Liver (tissue), 9 donors: Measurements from ENCODE around the gene RELB. TPM values are rescaled to one million over a fixed set of nuclear protein-coding genes. Genes with fewer than 3 reads are reported as not detected.

Experiments used
- DNase-seq: peaks from one replicate; pipeline ENCODE4 v3.0.0-alpha.2; 2017; ENCODE audit warnings: low spot score
- H3K27ac ChIP-seq, 2 donors: one replicate each; pipeline ENCODE4 v1.7.0; 2013; ENCODE audit warnings: inconsistent platforms in 2 of 2, low read length in 2 of 2, control low read depth in 1 of 2, low read depth in 1 of 2, mild to moderate bottlenecking in 1 of 2
- H3K27me3 ChIP-seq, 4 donors: one replicate each; pipeline versions ENCODE4 v1.6.1 to v1.7.0; 2013; ENCODE audit warnings: low read length in 3 of 4, inconsistent platforms in 1 of 4, mild to moderate bottlenecking in 1 of 4, moderate library complexity in 1 of 4; ENCODE audit not compliant: control insufficient read depth in 4 of 4, insufficient read depth in 4 of 4
- H3K36me3 ChIP-seq, 4 donors: one replicate each; pipeline versions ENCODE4 v1.6.1 to v1.7.0; 2013; ENCODE audit warnings: low read length in 3 of 4, mild to moderate bottlenecking in 3 of 4, low read depth in 1 of 4, moderate library complexity in 1 of 4; ENCODE audit not compliant: control insufficient read depth in 4 of 4, insufficient read depth in 3 of 4
- H3K4me1 ChIP-seq, 4 donors: one replicate each; pipeline versions ENCODE4 v1.6.1 to v1.7.0; 2013; ENCODE audit warnings: low read length in 3 of 4, mild to moderate bottlenecking in 3 of 4, moderate library complexity in 1 of 4; ENCODE audit not compliant: control insufficient read depth in 4 of 4, insufficient read depth in 4 of 4
- H3K4me3 ChIP-seq, 3 donors: one replicate each; pipeline versions ENCODE4 v1.6.1 to v1.7.0; 2013; ENCODE audit warnings: low read length in 3 of 3, control low read depth in 1 of 3, low read depth in 1 of 3, mild to moderate bottlenecking in 1 of 3
- H3K9ac ChIP-seq, 2 donors: one replicate each; pipeline ENCODE4 v1.7.0; 2013; ENCODE audit warnings: low read length in 2 of 2, mild to moderate bottlenecking in 2 of 2, moderate library complexity in 2 of 2, control low read depth in 1 of 2, low read depth in 1 of 2
- H3K9me3 ChIP-seq, 4 donors: one replicate each; pipeline versions ENCODE4 v1.6.1 to v1.7.0; 2013; ENCODE audit warnings: low read length in 3 of 4; ENCODE audit not compliant: control insufficient read depth in 4 of 4
- ATF3 ChIP-seq: IDR thresholded peaks from 2 replicates; pipeline ENCODE4 v1.6.1; 2016; ENCODE audit warnings: antibody characterized with exemption
- CTCF ChIP-seq: fragments of 150-350 bp; IDR thresholded peaks from 2 replicates; pipeline ENCODE4 v1.5.1; 2017; ENCODE audit warnings: improper control_type of control experiment, low read depth, low read length; ENCODE audit not compliant: missing input control
- EGR1 ChIP-seq, 2 donors: IDR thresholded peaks; 2 replicates each; pipeline ENCODE4 v1.6.1; 2016 to 2018; ENCODE audit warnings: antibody characterized with exemption in 2 of 2, low read depth in 2 of 2
- FOXA1 ChIP-seq: IDR thresholded peaks from 2 replicates; pipeline ENCODE4 v1.6.1; 2016; ENCODE audit warnings: antibody characterized with exemption
- FOXA2 ChIP-seq: IDR thresholded peaks from 2 replicates; pipeline ENCODE4 v1.6.1; 2016; ENCODE audit warnings: antibody characterized with exemption
- GABPA ChIP-seq, 2 donors: IDR thresholded peaks in 1 of 2; conservative IDR thresholded peaks in 1 of 2; 2 replicates each; pipeline ENCODE4 v1.6.1; 2016; ENCODE audit warnings: antibody characterized with exemption in 2 of 2, mild to moderate bottlenecking in 1 of 2, moderate library complexity in 1 of 2
- HNF4A ChIP-seq, 2 donors: conservative IDR thresholded peaks; 2 replicates each; pipeline ENCODE4 v1.6.1; 2016; ENCODE audit warnings: antibody characterized with exemption in 2 of 2, mild to moderate bottlenecking in 2 of 2
- HNF4G ChIP-seq: IDR thresholded peaks from 2 replicates; pipeline ENCODE4 v1.6.1; 2016; ENCODE audit warnings: antibody characterized with exemption
- JUND ChIP-seq, 2 donors: IDR thresholded peaks; 2 replicates each; pipeline ENCODE4 v1.6.1; 2016; ENCODE audit warnings: antibody characterized with exemption in 2 of 2
- MAX ChIP-seq: IDR thresholded peaks from 2 replicates; pipeline ENCODE4 v1.6.1; 2016; ENCODE audit warnings: antibody characterized with exemption
- NR2F2 ChIP-seq: IDR thresholded peaks from 2 replicates; pipeline ENCODE4 v1.6.1; 2016; ENCODE audit warnings: antibody characterized with exemption
- RAD21 ChIP-seq, 2 donors: IDR thresholded peaks; 2 replicates each; pipeline ENCODE4 v1.6.1; 2016; ENCODE audit warnings: antibody characterized with exemption in 2 of 2, mild to moderate bottlenecking in 2 of 2
- REST ChIP-seq: IDR thresholded peaks from 2 replicates; pipeline ENCODE4 v1.6.1; 2016; ENCODE audit warnings: antibody characterized with exemption, mild to moderate bottlenecking
- RXRA ChIP-seq, 2 donors: IDR thresholded peaks; 2 replicates each; pipeline ENCODE4 v1.6.1; 2017 to 2018; ENCODE audit warnings: antibody characterized with exemption in 2 of 2, mild to moderate bottlenecking in 1 of 2
- SP1 ChIP-seq: IDR thresholded peaks from 2 replicates; pipeline ENCODE4 v1.6.1; 2018; ENCODE audit warnings: antibody characterized with exemption, mild to moderate bottlenecking
- TAF1 ChIP-seq: conservative IDR thresholded peaks from 2 replicates; pipeline ENCODE4 v1.6.1; 2016; ENCODE audit warnings: antibody characterized with exemption, mild to moderate bottlenecking
- YY1 ChIP-seq: IDR thresholded peaks from 2 replicates; pipeline ENCODE4 v1.6.1; 2016; ENCODE audit warnings: antibody characterized with exemption, mild to moderate bottlenecking
- ZBTB33 ChIP-seq: IDR thresholded peaks from 2 replicates; pipeline ENCODE4 v1.6.1; 2016; ENCODE audit warnings: antibody characterized with exemption
- WGBS: extraction: QIAGEN DNeasy Blood & Tissue Kit; methylation state at CpG from one replicate; pipeline ENCODE4 v1.1.7; 2013; 5-methylcytosine and 5-hydroxymethylcytosine counted together
- polyA plus RNA-seq, 2 donors: library from polyadenylated mRNA; stranded (reverse) in 1 of 2; unstranded in 1 of 2; fragments of 200-250 nt in 1 of 2; fragments of >200 nt in 1 of 2; fragmentation: Nextera tagmentation in 1 of 2; extraction: Ambion mirVana in 1 of 2; gene quantifications; one replicate each; pipeline versions ENCODE4 v1.2.1 to v1.2.3, GENCODE V29; 2013 to 2015
- total RNA-seq, 2 donors: library from RNA; depleted of rRNA; stranded (reverse); fragments of >200 nt; gene quantifications; one replicate each; pipeline ENCODE4 v1.2.3, GENCODE V29; 2014
- donor health status: healthy.
- donor health status: healthy.
- donor health status: healthy.
- donor health status: healthy.
- donor health status: healthy.

RELB gene
- total and polyA plus RNA-seq, 4 donors = 1.4 to 4.9 (median 2.6) TPM

- no peak overlapping the region for H3K27ac ChIP-seq
- no peaks in the 10 kb centered on the region for H3K9me3 ChIP-seq
- H3K36me3 ChIP-seq = peaks cover 0 to 8% (median 6%) of the 10 kb centered on the region in 4 donors
- WGBS = 54% methylated on average over 10 of the region's 10 CpGs
- peaks cover 6 to 28% (median 19%) of the 10 kb centered on the region in 4 donors for H3K4me1 ChIP-seq
- peak overlapping the region; percentile 78 to 94 (median 87) for H3K4me3 ChIP-seq
- no peaks in the 10 kb centered on the region for H3K27me3 ChIP-seq
- H3K9ac ChIP-seq = peak overlapping the region in 1 of 2 donors; percentile 68
- TF ChIP-seq SP1 (no peak), YY1 (no peak), ZBTB33 (no peak), CTCF (no peak), FOXA1 (no peak), ATF3 (no peak), HNF4G (no peak), GABPA (IDR thresholded peaks at IDR 0.05 in 1 of 2, conservative IDR thresholded peaks at IDR 0.05 in 1 of 2) (no peak), RAD21 (IDR thresholded peaks at IDR 0.05) (no peak), FOXA2 (no peak), NR2F2 (no peak), HNF4A (conservative IDR thresholded peaks at IDR 0.05) (no peak), MAX (no peak), RXRA (IDR thresholded peaks at IDR 0.05) (no peak), TAF1 (no peak), EGR1 (IDR thresholded peaks at IDR 0.05; ENCODE audit: low read depth in 2 of 2) (no peak), JUND (IDR thresholded peaks at IDR 0.05) (no peak)
- DNase-seq = no peak
Measured at GRCh38 chr19:45078390-45079062, 77.3 kb downstream of the RELB start.

- peaks cover 6 to 28% (median 19%) of the 10 kb centered on the region in 4 donors for H3K4me1 ChIP-seq
Measured at GRCh38 chr19:45079063-45079910, 78.0 kb downstream of the RELB start, which contains the start of gene GEMIN7. GEMIN7 (plus strand) TSS chr19:45079260; CDS start chr19:45090115, 10,855 bp downstream.

More at GRCh38 chr19:45079063-45079910, 78.0 kb downstream of the RELB start, which contains the start of gene GEMIN7:
- DNase-seq = peak; percentile 84
- H3K36me3 ChIP-seq = peaks cover 0 to 8% (median 6%) of the 10 kb centered on the region in 4 donors
- no peaks in the 10 kb centered on the region for H3K27me3 ChIP-seq
- peak within 1 kb of the TSS; percentile 52 to 74 for H3K27ac ChIP-seq
- WGBS = under 1% methylated on average over 61 of the region's 61 CpGs
- TF ChIP-seq REST (peak; percentile 15), FOXA1 (no peak), RAD21 (IDR thresholded peaks at IDR 0.05) (peak in 1 of 2 donors; percentile 5), GABPA (IDR thresholded peaks at IDR 0.05 in 1 of 2, conservative IDR thresholded peaks at IDR 0.05 in 1 of 2) (peak; percentile 74 to 90)
- no peaks in the 10 kb centered on the region for H3K9me3 ChIP-seq
- H3K9ac ChIP-seq = peak within 1 kb of the TSS; percentile 81 to 85
- peak within 1 kb of the TSS; percentile 78 to 94 (median 87) for H3K4me3 ChIP-seq
